ENCODE measurements around the gene SDHAF2.
A peak's percentile ranks its signal among the peaks of the same experiment; 100 is the strongest.
"Not testable (repeated sequence)": the region's sequence is repeated elsewhere in the genome, so short reads cannot be mapped to it uniquely, and the experiment has no call there.

Gene SDHAF2

DNA sequence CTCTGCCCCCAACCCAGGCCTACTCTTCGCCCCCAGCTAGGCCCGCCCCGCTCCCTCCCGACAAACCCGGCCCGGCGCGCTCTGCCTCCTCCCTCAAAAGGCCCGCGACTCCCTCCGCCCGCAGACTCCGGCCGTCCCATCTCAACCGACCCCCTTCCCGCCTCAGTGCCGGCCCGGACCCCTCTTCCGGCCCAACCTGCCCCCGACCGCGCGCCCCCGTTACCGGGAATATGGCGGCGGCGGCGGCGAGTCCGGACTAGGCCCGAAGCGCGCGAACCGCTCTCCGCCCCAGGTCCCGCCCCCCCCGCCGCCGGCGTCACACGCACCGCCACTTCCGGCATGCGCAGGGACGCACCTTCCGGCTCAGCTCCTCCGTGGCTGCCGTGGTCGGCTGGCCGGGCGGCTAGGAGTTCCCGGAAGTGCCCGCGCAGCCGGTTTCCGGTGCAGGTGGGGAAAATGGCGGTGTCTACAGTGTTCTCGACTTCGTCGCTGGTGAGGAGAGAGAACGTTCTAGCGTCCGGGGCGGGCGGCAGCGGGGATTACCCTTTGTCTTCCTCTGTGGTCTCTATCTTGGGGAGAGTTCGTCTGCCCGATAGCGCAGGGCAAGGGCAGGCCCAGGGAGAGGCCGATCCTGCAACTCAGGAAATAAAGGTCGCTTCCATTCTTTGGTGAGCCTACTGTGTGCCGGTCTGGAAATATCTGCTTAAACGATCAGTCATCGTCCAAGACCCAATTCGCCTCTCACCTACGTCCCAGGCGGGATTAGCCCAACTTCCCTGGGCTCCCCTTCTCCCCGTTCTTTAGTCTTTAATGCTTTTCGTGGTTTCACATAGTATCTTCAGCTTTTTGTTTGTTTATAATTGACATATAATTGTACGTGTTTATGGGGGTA is at the start of gene SDHAF2, which contains the start of gene CPSF7:
SDHAF2 (plus strand) TSS at position 434 of the 892 bp plus-strand sequence; CDS start at position 457, 23 bp downstream.
CPSF7 (minus strand) TSS at position 285 of the 892 bp plus-strand sequence. CDS start 740 bp downstream, outside the sequence.
- Histone ChIP-seq H3K27ac (ENCODE audit: low read depth in 2 of 2, low read length in 2 of 2) (peak within 1 kb of the TSS; percentile 93 to 95), H3K27me3 (ENCODE audit: control insufficient read depth in 2 of 2, insufficient read depth in 2 of 2, low read length in 2 of 2) (no peaks in the 10 kb centered on the region), H3K4me3 (ENCODE audit: low read length in 2 of 2) (peak within 1 kb of the TSS; percentile 94 to 100)

DNA sequence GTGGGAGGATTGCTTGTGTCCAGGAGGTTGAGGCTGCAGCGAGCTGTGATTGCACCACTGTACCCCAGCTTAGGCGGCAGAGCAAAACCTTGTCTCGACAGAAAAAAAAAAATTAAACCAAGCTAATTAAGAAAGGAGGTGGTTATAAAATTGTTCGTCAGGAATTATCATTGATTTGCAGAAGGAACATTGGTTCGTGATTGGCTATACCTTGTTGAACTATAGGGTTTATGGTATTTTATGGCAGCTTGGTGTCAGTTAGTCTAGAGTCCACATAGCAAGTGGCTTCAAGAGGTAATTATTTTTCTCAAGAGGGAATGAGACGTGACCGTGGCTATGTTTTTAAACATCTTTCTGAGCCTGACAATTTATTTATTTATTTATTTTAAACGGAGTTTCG is 49.0 kb upstream of the SDHAF2 start:
- no peaks in the 10 kb centered on the region for H3K36me3 ChIP-seq (ENCODE audit: control insufficient read depth in 2 of 2, insufficient read depth in 2 of 2, low read length in 2 of 2)
- no peak overlapping the region for H3K4me3 ChIP-seq (ENCODE audit: low read length in 2 of 2)
- H3K9ac ChIP-seq (ENCODE audit: low read depth in 1 of 2, low read length in 2 of 2) = no peak overlapping the region
- H3K9me3 ChIP-seq (ENCODE audit: control insufficient read depth in 2 of 2, low read length in 2 of 2) = no peaks in the 10 kb centered on the region
- no peaks in the 10 kb centered on the region for H3K27me3 ChIP-seq (ENCODE audit: control insufficient read depth in 2 of 2, insufficient read depth in 2 of 2, low read length in 2 of 2)
- H3K4me1 ChIP-seq (ENCODE audit: control insufficient read depth in 2 of 2, insufficient read depth in 2 of 2, low read length in 2 of 2) = peaks cover 2 to 5% of the 10 kb centered on the region in 2 donors
- no peak overlapping the region for H3K27ac ChIP-seq (ENCODE audit: low read depth in 2 of 2, low read length in 2 of 2)

More for the DNA sequence above, at the start of gene SDHAF2, which contains the start of gene CPSF7:
- H3K9me3 ChIP-seq (ENCODE audit: control insufficient read depth in 2 of 2, low read length in 2 of 2) = no peaks in the 10 kb centered on the region
- H3K4me1 ChIP-seq (ENCODE audit: control insufficient read depth in 2 of 2, insufficient read depth in 2 of 2, low read length in 2 of 2) = peaks cover 14 to 16% of the 10 kb centered on the region in 2 donors
- H3K36me3 ChIP-seq (ENCODE audit: control insufficient read depth in 2 of 2, insufficient read depth in 2 of 2, low read length in 2 of 2) = peaks cover 20 to 32% of the 10 kb centered on the region in 2 donors
- H3K9ac ChIP-seq (ENCODE audit: low read depth in 1 of 2, low read length in 2 of 2) = peak within 1 kb of the TSS; percentile 91 to 97

- not testable (repeated sequence) for H3K9ac ChIP-seq (ENCODE audit: low read depth in 1 of 2, low read length in 2 of 2); H3K27me3 ChIP-seq (ENCODE audit: control insufficient read depth in 2 of 2, insufficient read depth in 2 of 2, low read length in 2 of 2); H3K27ac ChIP-seq (ENCODE audit: low read depth in 2 of 2, low read length in 2 of 2); H3K36me3 ChIP-seq (ENCODE audit: control insufficient read depth in 2 of 2, insufficient read depth in 2 of 2, low read length in 2 of 2); H3K4me1 ChIP-seq (ENCODE audit: control insufficient read depth in 2 of 2, insufficient read depth in 2 of 2, low read length in 2 of 2); H3K9me3 ChIP-seq (ENCODE audit: control insufficient read depth in 2 of 2, low read length in 2 of 2); H3K4me3 ChIP-seq (ENCODE audit: low read length in 2 of 2)
Measured at GRCh38 chr11:61383859-61384258, 46.1 kb upstream of the SDHAF2 start.

GRCh38 chr11:61384271-61385242 is 45.4 kb upstream of the SDHAF2 start:
- Histone ChIP-seq H3K27me3 (ENCODE audit: control insufficient read depth in 2 of 2, insufficient read depth in 2 of 2, low read length in 2 of 2) (no peaks in the 10 kb centered on the region), H3K4me3 (ENCODE audit: low read length in 2 of 2) (no peak overlapping the region), H3K9ac (ENCODE audit: low read depth in 1 of 2, low read length in 2 of 2) (no peak overlapping the region), H3K36me3 (ENCODE audit: control insufficient read depth in 2 of 2, insufficient read depth in 2 of 2, low read length in 2 of 2) (no peaks in the 10 kb centered on the region), H3K4me1 (ENCODE audit: control insufficient read depth in 2 of 2, insufficient read depth in 2 of 2, low read length in 2 of 2) (peaks cover 2 to 5% of the 10 kb centered on the region in 2 donors), H3K9me3 (ENCODE audit: control insufficient read depth in 2 of 2, low read length in 2 of 2) (no peaks in the 10 kb centered on the region), H3K27ac (ENCODE audit: low read depth in 2 of 2, low read length in 2 of 2) (no peak overlapping the region)

GRCh38 chr11:61390161-61390560 is 39.8 kb upstream of the SDHAF2 start:
- H3K27me3 ChIP-seq (ENCODE audit: control insufficient read depth in 2 of 2, insufficient read depth in 2 of 2, low read length in 2 of 2) = no peaks in the 10 kb centered on the region
- no peak overlapping the region for H3K9ac ChIP-seq (ENCODE audit: low read depth in 1 of 2, low read length in 2 of 2)
- peaks cover 7 to 15% of the 10 kb centered on the region in 2 donors for H3K4me1 ChIP-seq (ENCODE audit: control insufficient read depth in 2 of 2, insufficient read depth in 2 of 2, low read length in 2 of 2)
- no peaks in the 10 kb centered on the region for H3K9me3 ChIP-seq (ENCODE audit: control insufficient read depth in 2 of 2, low read length in 2 of 2)
- H3K27ac ChIP-seq (ENCODE audit: low read depth in 2 of 2, low read length in 2 of 2) = no peak overlapping the region
- peaks cover 0 to 4% of the 10 kb centered on the region in 2 donors for H3K36me3 ChIP-seq (ENCODE audit: control insufficient read depth in 2 of 2, insufficient read depth in 2 of 2, low read length in 2 of 2)
- no peak overlapping the region for H3K4me3 ChIP-seq (ENCODE audit: low read length in 2 of 2)

GRCh38 chr11:61392981-61393595 is 36.8 kb upstream of the SDHAF2 start:
- H3K27ac ChIP-seq (ENCODE audit: low read depth in 2 of 2, low read length in 2 of 2) = peak overlapping the region; percentile 79 to 86
- H3K9ac ChIP-seq (ENCODE audit: low read depth in 1 of 2, low read length in 2 of 2) = peak overlapping the region; percentile 72 to 94
- H3K4me3 ChIP-seq (ENCODE audit: low read length in 2 of 2) = peak overlapping the region; percentile 81 to 96
- H3K9me3 ChIP-seq (ENCODE audit: control insufficient read depth in 2 of 2, low read length in 2 of 2) = no peaks in the 10 kb centered on the region
- no peaks in the 10 kb centered on the region for H3K27me3 ChIP-seq (ENCODE audit: control insufficient read depth in 2 of 2, insufficient read depth in 2 of 2, low read length in 2 of 2)
- H3K4me1 ChIP-seq (ENCODE audit: control insufficient read depth in 2 of 2, insufficient read depth in 2 of 2, low read length in 2 of 2) = peaks cover 7 to 10% of the 10 kb centered on the region in 2 donors
- peaks cover 7 to 16% of the 10 kb centered on the region in 2 donors for H3K36me3 ChIP-seq (ENCODE audit: control insufficient read depth in 2 of 2, insufficient read depth in 2 of 2, low read length in 2 of 2)

DNA sequence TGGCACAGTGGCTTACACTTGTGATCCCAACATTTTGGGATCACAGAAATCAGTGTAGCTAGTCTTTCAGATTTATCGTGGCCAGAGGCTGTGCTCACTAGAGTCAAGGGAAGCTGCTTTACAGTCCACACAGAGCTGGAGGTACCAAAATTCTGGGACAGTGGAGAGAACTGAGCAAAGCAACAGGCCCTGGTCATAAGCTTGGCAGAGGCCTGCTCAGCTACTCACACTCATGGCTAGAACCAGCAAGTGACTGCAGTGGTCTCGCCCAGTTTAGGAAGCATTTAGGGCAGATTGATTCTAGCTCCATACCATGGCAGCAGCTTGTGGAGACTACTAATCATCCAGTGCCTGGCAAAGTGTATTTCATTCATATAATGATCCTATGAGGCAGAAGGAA is 28.8 kb upstream of the SDHAF2 start:
- H3K9me3 ChIP-seq (ENCODE audit: control insufficient read depth in 2 of 2, low read length in 2 of 2) = no peaks in the 10 kb centered on the region
- H3K27me3 ChIP-seq (ENCODE audit: control insufficient read depth in 2 of 2, insufficient read depth in 2 of 2, low read length in 2 of 2) = no peaks in the 10 kb centered on the region
- H3K4me1 ChIP-seq (ENCODE audit: control insufficient read depth in 2 of 2, insufficient read depth in 2 of 2, low read length in 2 of 2) = no peaks in the 10 kb centered on the region
- H3K9ac ChIP-seq (ENCODE audit: low read depth in 1 of 2, low read length in 2 of 2) = no peak overlapping the region
- H3K4me3 ChIP-seq (ENCODE audit: low read length in 2 of 2) = no peak overlapping the region
- peaks cover 46 to 59% of the 10 kb centered on the region in 2 donors for H3K36me3 ChIP-seq (ENCODE audit: control insufficient read depth in 2 of 2, insufficient read depth in 2 of 2, low read length in 2 of 2)
- no peak overlapping the region for H3K27ac ChIP-seq (ENCODE audit: low read depth in 2 of 2, low read length in 2 of 2)

DNA sequence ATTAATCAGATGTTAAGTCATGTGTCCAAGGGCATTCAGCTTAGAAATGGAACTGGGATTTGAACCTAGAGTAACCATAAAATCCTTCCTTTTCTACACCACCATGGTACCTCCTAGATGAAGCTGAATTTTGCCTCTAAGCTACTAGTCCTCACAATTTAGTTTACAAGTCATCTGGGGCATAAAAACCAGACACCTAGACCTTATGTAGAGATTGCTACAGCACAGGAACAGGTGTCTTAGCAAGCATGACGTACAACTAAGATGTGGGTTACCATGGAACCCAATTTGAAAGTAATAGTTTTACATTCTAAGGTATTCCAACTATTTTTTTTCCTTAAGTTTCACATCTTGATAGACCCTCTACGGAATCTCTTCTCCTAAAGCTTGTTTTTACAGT is 28.4 kb upstream of the SDHAF2 start:
- H3K36me3 ChIP-seq (ENCODE audit: control insufficient read depth in 2 of 2, insufficient read depth in 2 of 2, low read length in 2 of 2) = peaks cover 48 to 60% of the 10 kb centered on the region in 2 donors
- no peaks in the 10 kb centered on the region for H3K4me1 ChIP-seq (ENCODE audit: control insufficient read depth in 2 of 2, insufficient read depth in 2 of 2, low read length in 2 of 2)
- no peaks in the 10 kb centered on the region for H3K9me3 ChIP-seq (ENCODE audit: control insufficient read depth in 2 of 2, low read length in 2 of 2)
- no peak overlapping the region for H3K27ac ChIP-seq (ENCODE audit: low read depth in 2 of 2, low read length in 2 of 2)
- H3K27me3 ChIP-seq (ENCODE audit: control insufficient read depth in 2 of 2, insufficient read depth in 2 of 2, low read length in 2 of 2) = no peaks in the 10 kb centered on the region
- no peak overlapping the region for H3K9ac ChIP-seq (ENCODE audit: low read depth in 1 of 2, low read length in 2 of 2)
- no peak overlapping the region for H3K4me3 ChIP-seq (ENCODE audit: low read length in 2 of 2)

DNA sequence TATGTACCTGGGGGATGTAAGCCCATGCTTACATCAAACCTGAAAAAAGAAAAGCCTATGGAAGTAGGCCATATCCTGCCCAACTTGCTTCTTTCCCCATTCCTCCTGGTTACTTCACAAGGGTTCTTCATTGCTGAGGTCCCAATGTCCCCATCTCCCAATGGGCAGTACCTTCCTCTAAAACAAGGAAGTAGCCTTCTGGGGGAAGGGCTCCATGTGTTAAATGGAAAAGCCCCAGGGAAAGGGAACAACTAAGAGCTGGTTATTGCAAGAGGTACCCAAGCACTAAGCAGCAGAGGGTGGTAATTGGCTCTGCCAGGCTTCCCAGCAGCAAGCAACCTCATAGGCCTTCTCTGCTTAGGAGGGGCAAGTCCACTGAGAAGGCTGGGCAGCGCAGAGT is 26.3 kb upstream of the SDHAF2 start:
- Histone ChIP-seq H3K9ac (ENCODE audit: low read depth in 1 of 2, low read length in 2 of 2) (no peak overlapping the region), H3K27me3 (ENCODE audit: control insufficient read depth in 2 of 2, insufficient read depth in 2 of 2, low read length in 2 of 2) (no peaks in the 10 kb centered on the region), H3K9me3 (ENCODE audit: control insufficient read depth in 2 of 2, low read length in 2 of 2) (no peaks in the 10 kb centered on the region), H3K4me1 (ENCODE audit: control insufficient read depth in 2 of 2, insufficient read depth in 2 of 2, low read length in 2 of 2) (no peaks in the 10 kb centered on the region), H3K36me3 (ENCODE audit: control insufficient read depth in 2 of 2, insufficient read depth in 2 of 2, low read length in 2 of 2) (peaks cover 54 to 66% of the 10 kb centered on the region in 2 donors), H3K27ac (ENCODE audit: low read depth in 2 of 2, low read length in 2 of 2) (no peak overlapping the region), H3K4me3 (ENCODE audit: low read length in 2 of 2) (no peak overlapping the region)
